NAMALWA (cell line): ENCODE data around the gene DDX19B.

ENCODE experiments used
- DNase-seq: peaks from one replicate; pipeline ENCODE4 v3.0.0-alpha.2; 2015; ENCODE audit warnings: low spot score

DDX19B gene

DNA sequence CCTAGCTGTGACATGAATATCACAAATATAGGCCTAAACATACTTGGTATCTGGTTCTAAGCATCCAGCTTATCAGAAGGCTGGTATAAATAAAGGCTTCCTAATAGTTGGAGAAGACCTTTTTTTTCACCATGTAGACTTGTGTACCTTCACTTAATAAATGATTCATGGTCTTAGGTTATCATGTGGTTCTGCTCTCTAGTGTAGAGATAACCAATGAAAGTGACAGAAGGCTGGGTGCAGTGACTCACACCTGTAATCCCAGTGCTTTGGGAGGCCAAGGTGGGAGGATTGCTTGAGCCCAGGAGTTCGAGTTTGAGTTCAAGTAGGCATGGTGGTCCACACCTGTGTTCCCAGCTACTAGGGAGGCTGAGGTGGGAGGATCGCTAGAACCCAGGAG is 50.8 kb downstream of the DDX19B start:
- DNase-seq: no peak

DNA sequence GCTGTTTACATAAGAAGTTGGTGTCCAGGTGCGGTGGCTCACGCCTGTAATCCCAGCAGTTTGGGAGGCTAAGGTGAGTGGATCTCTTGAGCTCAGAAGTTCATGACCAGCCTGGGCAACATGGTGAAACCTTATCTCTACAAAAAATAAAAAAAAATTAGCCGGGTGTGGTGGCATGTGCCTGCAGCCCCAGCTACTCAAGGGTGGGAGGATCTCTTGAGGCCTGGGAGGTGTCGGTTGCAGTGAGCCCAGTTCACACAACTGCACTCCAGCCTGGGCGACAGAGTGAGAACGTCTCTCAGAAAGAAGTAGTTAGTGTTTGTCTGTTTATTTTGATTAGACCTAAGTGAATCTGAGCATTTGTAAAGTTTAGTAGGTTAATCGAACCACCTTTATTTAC is 60.6 kb downstream of the DDX19B start:
- DNase-seq: no peak

DNA sequence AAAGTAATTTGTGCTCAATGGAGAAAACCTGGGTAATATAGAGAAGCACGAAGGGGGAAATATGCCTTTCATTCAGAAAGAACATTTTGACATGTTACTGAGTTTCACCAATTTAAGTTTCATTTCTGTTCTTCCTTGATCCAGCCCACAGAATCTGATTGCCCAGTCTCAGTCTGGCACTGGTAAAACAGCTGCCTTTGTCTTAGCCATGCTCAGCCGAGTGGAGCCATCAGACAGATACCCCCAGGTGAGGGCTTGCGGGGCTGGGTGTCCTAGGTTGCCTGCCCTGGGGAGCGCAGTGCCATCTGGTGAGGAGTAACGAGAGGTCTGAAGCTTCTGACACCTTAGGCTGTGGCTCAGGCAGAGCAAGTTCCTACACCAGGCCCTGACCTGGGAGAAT is 65.4 kb downstream of the DDX19B start:
- DNase-seq: no peak

DNA sequence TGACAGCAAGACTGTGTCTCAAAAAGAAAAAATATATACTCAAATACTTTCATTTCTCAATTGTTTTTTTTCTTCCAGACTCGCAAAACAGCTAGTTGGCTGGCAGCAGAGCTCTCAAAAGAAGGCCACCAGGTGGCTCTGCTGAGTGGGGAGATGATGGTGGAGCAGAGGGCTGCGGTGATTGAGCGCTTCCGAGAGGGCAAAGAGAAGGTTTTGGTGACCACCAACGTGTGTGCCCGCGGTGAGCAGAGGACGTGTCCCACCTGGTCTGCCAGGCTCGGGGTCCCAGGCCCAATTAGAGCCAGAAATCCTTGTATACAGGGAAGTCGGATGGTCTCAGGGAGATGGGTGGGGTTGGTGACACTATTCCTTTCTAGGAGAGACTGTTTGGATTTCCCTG is 71.2 kb downstream of the DDX19B start:
- DNase-seq: peak; percentile 47

DNA sequence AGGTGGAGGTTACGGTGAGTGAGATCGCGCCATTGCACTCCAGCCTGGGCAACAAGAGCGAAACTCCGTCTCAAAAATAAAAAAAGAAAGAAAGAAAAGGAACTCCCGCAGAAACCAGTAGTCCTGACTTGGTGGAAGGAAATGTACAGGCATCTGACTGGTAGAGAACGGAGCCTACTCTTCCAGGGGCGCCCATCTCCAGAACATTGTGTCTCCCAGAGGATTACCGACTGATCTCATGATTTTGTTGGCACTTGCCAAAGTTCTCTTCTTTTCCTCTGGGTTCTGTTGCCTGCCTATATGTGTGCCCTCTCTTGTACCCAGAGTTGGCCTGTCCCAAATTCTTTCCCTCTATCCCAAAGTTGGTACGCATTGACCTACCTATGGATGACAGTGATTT is 71.9 kb downstream of the DDX19B start:
- no peak for DNase-seq

DNA sequence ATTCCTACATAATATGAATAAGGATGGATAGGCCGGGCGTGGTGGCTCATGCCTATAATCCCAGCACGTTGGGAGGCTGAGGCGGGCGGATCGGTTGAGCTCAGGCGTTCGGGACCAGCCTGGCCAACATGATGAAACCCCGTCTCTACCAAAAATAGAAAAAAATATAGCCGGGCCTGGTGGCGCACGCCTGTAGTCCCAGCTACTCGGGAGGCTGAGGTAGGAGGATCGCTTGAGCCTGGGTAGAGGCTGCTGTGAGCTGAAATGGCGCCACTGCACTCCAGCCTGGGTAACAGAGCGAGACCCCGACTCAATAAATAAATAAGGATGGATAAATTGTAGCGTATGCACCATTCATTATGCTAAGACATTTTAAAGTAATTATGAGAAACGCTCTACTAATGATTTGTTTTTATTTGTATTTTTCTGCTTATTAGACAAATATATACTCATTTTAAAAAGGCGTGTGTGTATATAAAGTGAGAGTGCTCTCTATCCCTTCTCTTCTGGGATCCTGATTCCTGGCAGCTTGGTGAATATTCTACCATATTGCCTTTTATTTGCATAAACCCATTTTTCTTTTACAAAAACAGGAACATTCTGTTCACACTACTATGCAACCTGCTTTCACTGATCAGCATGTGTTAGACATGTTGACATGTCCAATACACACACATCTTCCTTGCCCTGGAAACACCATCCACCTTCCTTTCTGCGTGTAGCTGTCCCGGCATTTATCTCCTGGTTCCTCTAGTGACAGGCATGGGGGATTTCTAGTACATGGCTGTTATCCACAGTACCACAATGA is 74.1 kb downstream of the DDX19B start:
- DNase-seq: no peak

DNA sequence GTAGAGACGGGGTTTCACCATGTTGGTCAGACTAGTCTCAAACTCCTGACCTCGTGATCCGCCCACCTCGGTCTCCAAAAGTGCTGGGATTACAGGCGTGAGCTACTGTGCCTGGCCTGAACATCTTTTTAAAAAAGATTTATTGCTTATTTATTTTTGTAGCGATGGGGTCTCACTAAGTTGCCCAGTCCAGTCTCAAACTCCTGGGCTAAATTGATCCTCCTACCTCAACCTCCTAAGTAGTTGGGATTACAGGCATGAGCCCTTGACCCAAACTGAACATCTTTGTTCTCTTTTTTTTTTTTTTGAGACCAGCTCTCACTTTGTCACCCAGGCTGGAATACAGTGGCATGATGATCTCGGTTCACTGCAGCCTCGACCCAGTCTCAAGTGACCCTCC is 75.2 kb downstream of the DDX19B start:
- DNase-seq: no peak

DNA sequence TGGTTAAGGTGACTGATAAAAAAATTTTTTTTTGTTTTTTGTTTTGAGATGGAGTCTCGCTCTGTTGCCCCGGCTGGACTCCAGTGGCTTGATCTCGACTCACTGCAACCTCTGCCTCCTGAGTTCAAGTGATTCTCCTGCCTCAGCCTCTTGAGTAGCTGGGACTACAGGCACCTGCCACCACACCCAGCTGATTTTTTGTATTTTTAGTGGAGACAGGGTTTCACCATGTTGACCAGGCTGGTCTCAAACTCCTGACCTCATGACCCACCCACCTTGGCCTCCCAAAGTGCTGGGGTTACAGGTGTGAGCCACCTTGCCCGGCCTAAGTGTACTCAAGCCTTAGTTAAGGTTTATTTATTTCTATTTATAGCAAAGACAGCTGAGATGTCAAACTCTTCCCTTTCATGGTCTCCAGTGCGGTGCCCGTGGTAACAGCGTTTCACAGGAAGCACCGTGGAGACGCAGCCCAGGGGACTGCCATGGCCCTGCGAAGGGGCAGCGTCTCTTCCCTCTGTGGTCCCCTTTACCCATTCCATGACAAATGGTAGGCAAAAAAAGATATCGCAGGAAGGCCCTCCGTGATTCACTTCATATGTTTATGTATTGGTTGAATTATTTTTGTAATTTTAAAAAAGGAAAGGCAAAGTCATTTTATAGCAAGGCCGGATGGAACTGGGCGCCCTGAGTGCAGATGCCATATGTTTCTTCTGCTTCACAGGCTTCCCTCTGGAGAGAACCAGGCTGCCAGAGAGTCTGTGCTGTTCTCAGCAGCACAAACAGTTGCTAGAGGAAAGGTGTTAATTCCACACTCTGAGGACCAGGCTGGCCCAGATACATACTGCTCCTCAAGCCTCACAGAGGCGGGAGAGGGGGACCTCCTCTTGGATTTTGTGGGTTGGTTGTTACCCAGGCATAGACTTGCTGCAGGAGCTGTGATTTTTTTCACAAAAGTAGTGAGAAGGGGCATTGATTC is 76.9 kb downstream of the DDX19B start:
- DNase-seq: no peak

DNA sequence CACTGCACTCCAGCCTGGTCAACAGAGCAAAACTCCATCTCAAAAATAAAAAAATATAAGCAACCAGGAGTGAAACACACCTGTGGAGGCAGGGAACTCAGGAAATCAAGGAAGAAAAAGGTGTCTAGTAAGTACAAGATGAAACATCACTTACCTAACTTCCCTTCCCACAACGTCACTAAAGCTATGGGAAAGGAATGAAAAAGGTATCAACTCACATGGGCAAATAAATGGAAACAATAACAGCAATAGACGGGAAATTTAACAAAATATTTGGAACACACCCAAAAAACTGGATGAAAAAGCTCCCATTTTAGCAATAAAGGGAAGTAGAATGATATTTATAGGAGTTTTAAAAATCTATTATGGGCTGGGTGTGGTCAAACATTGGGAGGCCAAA is 78.8 kb downstream of the DDX19B start:
- DNase-seq: no peak

DNA sequence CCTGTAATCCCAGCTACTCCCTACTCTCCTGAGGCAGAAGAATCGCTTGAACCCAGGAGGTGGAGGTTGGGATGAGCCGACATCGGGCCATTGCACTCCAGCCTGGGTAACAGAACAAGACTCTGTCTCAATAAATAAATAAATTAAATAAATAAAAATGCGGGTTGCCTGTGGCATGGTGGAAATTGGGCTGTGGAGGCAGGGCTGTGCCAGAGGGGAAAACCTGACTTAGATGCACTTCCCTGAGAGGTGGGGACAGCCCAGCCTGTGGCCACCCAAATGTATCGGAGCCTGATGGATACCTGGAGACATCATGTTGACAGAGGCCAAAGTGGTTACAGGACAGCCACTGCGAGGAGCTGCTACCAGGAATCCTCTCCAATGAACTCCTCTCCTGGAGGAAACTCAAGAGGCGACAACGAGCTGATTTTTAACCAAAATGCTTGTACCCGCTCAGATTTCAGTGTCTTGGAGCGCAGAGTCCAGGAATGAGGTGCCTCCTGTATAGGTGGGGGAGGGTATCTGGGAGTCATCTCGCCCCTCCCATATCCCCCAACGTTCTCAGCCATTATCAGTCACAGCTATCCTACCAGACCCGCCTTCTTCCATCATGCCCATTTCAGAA is 80.0 kb downstream of the DDX19B start:
- DNase-seq: no peak

DNA sequence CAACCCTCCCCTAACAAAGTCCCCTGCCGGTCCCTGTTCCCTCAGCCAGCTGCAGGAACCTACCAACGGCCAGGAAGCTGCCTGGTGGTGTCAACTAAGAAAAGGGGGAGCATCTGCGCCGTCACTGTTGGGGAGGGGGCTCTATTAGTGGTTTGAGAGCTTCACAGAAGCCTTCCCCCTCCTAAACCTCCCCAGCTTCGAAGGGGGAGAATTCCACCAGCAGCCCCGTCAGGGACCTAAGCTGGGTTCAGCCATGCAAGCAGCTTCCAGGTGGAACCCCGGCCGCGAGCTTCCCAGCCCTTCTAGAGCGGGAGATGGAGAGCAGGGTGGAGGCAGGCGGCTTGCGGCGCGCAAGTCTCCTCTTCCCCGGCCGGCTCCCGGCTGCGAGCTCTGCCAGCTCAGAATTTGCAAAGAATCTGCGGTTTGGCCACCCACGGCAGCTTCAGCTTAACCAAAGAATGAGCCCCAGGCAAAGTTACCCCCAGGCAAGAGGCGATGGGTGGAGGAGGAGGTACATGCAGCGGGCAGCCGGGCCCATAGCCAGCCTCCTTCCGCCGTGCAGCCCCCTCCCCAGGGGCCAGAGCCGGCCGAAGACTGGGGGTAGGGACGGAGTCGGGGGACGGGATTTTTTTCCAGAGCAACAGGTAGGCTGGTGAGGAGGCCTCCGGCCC is 81.4 kb downstream of the DDX19B start:
- peak; percentile 76 for DNase-seq

DNA sequence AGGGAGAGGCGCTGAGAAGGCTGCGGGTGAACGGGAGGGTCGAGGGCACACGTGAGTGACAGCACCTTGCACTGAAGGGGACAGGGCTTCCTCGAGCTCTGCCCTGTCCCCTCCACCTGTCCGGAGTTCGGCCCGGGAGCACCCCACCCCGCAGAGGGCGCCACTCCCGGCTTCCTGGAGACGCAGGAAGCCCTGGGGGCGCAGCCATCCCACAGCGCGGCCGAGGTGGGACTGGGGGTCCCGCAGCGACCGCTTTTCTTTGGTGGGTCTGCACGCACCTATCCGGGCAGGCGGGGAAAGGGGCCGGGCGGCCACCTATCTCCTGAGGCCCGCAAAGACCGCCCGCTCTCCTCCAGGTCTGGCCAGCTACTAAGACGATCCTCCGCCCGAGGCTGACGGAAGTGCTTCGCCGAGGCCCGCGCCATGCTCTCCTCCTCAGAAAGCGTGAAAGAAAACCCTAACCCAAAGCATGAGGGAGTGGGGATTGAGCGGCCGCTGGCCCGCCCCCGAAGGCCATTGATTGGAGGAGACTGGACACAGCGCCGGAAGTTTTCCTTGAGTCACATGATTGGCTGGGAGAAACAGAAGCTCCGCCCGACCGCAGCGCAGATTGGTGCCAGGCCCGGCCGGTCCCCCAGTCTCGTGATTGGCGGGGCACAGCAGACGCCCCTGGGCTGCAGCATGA is 82.1 kb downstream of the DDX19B start:
- DNase-seq: peak; percentile 97

DNA sequence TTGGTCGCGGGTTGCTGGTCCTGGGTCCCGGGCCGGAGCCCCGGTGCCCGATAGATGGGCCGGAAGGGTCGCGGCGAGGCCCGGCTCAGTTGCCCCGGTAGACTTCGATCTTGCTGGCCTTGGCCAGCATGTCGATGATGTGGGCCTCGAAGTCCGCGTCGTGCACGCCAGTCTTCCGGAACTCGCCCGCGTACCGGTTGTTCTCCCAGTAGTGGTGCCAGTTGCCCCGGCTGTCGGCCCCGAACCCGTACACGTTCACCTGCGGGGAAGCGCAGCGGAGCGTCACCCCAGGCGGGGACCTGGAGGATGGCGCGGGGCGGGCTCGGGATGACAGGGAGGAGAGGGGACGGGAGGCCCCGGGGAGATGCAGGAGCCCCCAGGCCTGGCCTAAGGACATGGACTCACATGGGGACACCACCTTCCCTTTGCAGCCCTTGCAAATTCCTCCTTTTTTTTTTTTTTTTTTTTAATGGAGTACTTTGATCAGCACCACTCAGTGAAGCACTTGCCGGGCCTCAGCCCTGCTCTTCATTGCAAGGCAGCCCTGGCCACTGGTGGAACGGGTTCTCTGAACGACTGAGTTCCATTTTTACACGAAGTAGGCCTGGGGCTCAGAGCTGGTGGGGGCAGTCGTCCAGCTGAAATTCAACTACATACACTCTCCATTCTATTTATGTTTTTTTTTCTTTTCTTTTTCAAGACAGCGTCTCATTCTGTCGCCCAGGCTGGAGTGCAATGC is 82.8 kb downstream of the DDX19B start:
- no peak for DNase-seq

DNA sequence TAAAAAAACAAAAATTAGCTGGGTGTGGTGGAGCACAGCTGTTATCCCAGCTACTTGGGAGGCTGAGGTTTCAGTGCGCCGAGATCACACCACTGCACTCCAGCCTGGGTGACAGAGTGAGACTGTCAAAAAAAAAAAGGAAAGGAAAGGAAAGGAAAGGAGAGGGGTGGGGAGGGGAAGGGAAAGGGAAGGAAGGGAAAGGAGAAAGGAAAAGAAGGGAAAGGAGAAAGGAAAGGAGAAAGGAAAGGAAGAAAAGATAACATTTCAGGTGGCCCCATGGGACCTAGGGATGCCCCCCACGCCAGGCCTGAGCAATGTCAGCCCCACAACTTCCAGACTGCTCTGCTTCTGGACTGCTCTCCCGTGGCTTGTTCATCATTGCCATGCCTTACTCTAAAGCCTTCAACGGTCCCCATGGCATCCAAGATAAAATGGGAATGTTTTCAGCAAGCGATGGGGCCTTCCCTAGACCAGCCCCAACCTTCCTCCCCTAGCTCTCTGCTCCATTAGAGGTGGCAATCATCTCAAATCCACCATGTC is 84.5 kb downstream of the DDX19B start:
- DNase-seq: no peak
